GM12873 (cell line): Measurements from ENCODE around the gene ZIC2.

Source experiments
- CTCF ChIP-seq: IDR thresholded peaks from 2 replicates; pipeline ENCODE4 v1.5.1; 2012; ENCODE audit warnings: low read depth, mild to moderate bottlenecking, moderate library complexity, low read length, control low read depth; ENCODE audit not compliant: insufficient read depth; ENCODE audit errors: missing control alignments

ZIC2 gene

DNA sequence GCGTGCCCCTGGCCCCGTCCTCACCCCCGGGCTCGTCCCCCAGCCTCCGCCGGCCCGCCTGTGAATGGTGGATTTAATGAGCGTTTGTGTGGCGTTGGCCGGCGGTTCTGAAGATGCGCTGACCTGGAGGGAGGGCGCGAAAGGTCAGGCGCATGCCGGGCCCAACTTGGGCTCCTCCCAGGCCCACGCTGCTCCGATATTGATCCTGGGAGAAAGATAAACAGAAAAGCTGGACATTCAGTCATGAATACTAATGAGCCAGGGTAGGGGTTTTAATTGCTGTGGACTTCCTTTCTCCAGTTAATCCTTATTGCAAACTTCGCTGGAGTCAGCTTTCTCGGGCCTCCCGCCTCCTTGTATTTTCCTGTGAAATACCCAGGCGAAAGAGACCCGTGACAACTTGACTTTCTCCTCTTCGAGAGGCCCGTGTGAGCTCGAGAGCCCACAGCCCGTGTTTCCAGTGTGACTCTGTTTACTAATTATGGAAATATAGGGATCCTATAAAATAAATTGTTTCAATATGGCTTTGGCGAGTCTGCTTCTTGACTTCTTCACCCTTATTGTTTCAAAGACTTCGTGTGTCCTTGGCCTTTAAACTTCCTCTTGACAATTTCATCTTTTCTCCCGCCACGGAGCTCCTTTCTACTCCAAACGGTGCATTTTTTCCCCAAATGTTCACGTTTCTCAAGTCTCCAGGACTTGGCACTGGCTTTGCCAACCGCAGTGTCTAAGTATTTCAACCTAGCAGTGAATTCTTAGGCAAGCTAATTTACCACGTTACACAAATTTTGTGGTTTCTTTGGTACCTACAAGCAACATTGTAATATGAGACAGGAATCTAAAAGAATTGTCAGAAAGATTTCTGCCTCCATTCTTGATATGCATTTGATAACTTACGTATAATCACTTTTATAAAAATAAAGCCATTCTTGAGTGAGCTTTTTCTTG is 10.5 kb downstream of the ZIC2 start:
- TF ChIP-seq CTCF, result no peak

GRCh38 chr13:99992949-99993351 is 11.4 kb downstream of the ZIC2 start:
- no peak for TF ChIP-seq CTCF

DNA sequence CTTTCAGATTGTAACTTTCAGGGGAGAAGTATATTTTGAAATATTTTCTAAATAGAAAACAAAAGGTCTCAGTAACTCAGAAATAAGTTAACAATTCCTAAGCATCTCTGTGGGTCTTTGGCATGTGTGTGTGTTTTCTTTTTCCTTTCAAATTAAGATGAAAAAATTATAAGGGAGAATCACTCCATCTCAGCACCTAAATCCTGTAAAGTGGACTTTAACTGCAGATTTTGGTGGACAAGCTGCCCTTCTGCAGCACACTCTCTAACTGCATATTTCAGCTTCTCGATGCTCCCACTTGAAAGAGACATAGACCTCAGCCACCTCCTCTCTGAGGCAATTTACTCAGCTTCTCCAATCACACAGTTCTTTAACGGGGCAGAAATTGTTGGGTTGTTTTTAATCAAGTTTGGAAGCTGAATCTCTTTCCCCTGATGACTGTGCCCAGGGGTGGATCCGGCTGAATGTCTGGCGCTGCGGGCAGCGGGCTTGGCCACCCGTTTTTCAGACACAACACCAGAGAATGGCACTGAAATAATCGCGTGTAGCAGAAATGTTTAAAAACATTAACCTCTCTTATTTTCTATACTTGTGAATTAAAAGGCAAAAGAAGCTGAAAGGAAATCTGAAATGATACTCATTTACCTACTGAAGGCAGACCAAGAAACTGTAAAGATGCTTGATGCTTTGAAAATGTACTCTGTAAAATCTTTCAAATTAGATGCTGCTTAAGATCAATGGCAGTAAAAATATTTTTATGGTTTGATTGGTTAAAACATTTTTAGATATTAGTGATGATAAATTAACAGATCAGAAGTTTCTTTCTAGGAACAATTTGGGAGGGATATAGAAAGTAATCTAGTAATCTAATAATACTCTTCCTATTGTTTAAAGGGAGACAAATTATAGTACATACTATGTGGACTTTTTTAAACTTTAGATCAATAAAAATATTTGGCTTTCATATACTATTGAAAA is 12.4 kb downstream of the ZIC2 start:
- no peak for TF ChIP-seq CTCF

DNA sequence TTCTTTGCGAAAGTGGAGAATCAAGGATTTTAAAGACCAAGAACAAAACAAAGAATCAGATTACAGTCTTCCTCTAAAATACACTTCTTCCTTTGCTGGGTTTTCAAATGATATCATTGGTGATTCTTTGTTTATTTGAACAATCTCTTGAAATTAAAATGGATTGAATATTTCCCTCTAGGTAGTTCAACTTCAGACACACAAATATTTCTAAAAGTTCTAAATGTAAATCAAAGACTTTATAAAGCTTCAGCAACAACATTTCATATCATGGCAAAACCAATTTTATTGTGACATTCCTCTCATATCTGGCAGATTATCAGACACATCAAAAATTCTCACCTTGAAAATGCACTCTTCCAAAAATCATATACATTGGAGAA is 13.0 kb downstream of the ZIC2 start:
- TF ChIP-seq CTCF, result no peak

DNA sequence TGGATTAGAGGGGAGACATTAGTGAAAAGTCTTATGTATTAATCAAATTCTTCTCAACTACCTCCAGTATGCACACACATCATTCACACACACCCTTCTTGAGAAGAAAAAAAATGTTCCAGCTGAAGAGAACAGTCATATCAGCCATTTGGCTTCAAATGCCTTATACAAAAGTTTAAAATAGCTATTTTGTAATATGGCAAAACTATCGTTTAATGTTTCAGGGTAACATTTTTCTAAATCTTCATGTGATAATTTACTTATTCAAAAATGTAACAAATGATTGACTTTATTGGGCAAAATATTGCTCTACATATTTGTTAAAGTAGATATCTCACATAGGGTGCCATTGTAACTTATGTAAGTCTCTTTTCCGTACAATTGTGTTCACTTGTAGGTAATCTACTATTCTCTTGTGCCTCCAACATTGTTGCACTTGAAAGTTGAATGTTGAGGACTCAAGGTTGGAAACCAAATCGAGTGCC is 13.6 kb downstream of the ZIC2 start:
- TF ChIP-seq CTCF, result no peak

DNA sequence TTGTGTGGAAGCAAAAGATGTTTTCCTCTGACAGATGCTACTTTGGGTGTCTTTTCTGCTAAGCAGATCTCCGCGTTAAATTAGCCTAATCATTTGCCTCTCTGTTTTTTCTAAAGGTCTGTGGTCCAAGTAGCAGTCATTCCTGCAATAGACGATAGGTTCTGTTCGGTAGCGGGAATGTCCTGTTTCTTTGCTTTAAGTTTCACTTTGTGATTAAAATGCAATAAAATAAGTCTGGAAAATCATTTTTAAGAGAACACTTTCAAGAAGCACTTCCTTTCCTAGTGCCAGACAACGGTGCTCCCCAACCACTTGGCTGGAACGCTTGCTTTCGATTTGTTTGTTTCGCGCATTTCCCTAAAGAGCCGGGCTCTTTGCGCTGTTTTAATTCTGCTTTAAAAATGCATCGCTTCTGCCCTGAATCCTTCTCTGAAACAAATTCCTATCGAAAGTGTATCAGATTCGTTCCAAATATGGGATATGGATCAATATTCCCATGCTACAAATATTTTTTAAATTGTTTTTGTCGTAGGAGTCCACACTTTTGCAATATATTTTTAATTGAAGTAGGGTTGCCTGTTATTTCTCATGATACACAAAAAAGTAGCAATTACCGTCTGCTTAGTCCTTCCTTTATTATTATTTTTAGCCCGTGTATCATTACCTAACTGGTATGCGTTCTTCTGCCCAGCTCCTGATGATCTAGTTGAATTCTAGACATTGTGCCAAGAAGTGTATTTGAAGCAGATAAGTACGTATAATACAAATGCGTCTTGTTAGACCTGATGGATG is 14.2 kb downstream of the ZIC2 start:
- no peak for TF ChIP-seq CTCF
